SK-N-MC (cell line): Measurements from ENCODE around the gene RNF38.

ENCODE experiments used
- EZH2 ChIP-seq: fragments of 200-600 bp; sonication (generic); IDR thresholded peaks from one replicate; pipeline ENCODE4 v1.6.1; 2017; ENCODE audit warnings: antibody characterized with exemption
- FOXP2 ChIP-seq: optimal IDR thresholded peaks from 2 replicates; pipeline ENCODE3; 2011; ENCODE audit warnings: mild to moderate bottlenecking, moderate library complexity; ENCODE audit not compliant: insufficient read depth; ENCODE audit errors: extremely low read length, control extremely low read depth
- POLR2AphosphoS5 ChIP-seq: IDR thresholded peaks from 2 replicates; pipeline ENCODE4 v1.6.1; 2012; ENCODE audit warnings: mild to moderate bottlenecking, low read depth, low read length, borderline replicate concordance

- TF ChIP-seq POLR2AphosphoS5 = no peak
- TF ChIP-seq EZH2 = no peak
- TF ChIP-seq FOXP2 = no peak
These were observed 36.8 kb upstream of the RNF38 start for GRCh38 chr9:36436909-36437308.
